GM19328 (cell line): Measurements from ENCODE around the gene PCDHGB2.
"Not testable (repeated sequence)": the region's sequence is repeated elsewhere in the genome, so short reads cannot be mapped to it uniquely, and the experiment has no call there.

ENCODE experiments used
- ATAC-seq: cut with Tn5 transposase; IDR thresholded peaks from one replicate; pipeline ENCODE4 v1.9.1; 2021; ENCODE audit warnings: mild to moderate bottlenecking, moderate library complexity; ENCODE audit not compliant: unreplicated experiment

The PCDHGB2 gene

GRCh38 chr5:141349917-141350619 is 9.7 kb upstream of the PCDHGB2 start, which contains the start of gene PCDHGB1:
TSS of gene PCDHGB1 (plus strand) at chr5:141350099. CDS start at chr5:141350261, 162 bp downstream.
- no peak for ATAC-seq

GRCh38 chr5:141351591-141351990 is 8.2 kb upstream of the PCDHGB2 start:
- ATAC-seq, result no peak

DNA sequence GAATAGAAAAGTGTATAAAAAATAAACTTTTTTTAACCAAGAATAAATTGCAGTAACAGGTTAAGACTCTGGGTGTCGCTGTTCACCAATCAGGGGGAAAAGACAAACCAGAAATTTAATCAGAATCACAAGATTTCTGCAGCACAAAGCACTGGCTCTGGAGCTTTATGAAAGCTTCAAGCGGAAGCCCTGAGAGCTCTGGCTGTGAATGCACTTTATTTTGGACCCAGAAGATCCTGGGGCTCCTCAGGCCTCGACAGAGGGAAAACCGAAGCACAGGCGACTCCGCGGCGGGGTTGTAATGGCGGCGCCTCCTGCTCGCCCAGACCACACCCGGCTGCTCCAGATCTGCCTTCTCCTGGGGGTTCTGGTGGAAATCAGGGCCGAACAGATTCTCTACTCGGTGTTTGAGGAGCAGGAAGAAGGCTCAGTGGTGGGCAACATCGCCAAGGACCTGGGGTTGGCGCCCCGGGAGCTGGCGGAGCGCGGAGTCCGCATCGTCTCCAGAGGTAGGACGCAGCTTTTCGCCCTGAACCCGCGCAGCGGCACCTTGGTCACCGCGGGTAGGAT is 4.8 kb upstream of the PCDHGB2 start, which contains the start of gene PCDHGA4:
PCDHGA4 (plus strand) TSS at position 122 of the 570 bp plus-strand sequence; CDS start at position 209, 87 bp downstream.
- ATAC-seq, result no peak

DNA sequence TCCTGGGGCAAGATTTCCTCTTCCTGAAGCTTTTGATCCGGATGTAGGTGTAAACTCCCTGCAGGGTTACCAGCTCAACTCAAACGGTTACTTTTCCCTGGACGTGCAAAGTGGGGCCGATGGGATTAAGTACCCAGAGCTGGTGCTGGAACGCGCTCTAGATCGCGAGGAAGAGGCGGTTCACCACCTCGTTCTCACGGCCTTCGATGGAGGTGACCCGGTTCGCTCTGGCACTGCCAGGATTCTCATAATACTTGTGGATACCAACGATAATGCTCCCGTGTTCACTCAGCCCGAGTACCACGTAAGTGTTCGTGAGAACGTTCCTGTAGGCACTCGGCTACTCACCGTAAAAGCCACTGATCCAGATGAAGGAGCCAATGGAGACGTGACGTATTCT is 4.2 kb upstream of the PCDHGB2 start:
- no peak for ATAC-seq

- no peak for ATAC-seq
These were observed 3.7 kb upstream of the PCDHGB2 start for GRCh38 chr5:141356133-141356532.

GRCh38 chr5:141356950-141357349 is 2.8 kb upstream of the PCDHGB2 start:
- ATAC-seq, result no peak

- no peak for ATAC-seq
These were observed 891 bp downstream of the PCDHGB2 start for GRCh38 chr5:141360685-141361084.

GRCh38 chr5:141362719-141363118 is 2.9 kb downstream of the PCDHGB2 start:
- no peak for ATAC-seq

- no peak for ATAC-seq
These were observed 4.3 kb downstream of the PCDHGB2 start, which contains the start of gene PCDHGA5 for GRCh38 chr5:141363952-141364660. TSS of gene PCDHGA5 (plus strand) at chr5:141364162. CDS start at chr5:141364331, 169 bp downstream.

DNA sequence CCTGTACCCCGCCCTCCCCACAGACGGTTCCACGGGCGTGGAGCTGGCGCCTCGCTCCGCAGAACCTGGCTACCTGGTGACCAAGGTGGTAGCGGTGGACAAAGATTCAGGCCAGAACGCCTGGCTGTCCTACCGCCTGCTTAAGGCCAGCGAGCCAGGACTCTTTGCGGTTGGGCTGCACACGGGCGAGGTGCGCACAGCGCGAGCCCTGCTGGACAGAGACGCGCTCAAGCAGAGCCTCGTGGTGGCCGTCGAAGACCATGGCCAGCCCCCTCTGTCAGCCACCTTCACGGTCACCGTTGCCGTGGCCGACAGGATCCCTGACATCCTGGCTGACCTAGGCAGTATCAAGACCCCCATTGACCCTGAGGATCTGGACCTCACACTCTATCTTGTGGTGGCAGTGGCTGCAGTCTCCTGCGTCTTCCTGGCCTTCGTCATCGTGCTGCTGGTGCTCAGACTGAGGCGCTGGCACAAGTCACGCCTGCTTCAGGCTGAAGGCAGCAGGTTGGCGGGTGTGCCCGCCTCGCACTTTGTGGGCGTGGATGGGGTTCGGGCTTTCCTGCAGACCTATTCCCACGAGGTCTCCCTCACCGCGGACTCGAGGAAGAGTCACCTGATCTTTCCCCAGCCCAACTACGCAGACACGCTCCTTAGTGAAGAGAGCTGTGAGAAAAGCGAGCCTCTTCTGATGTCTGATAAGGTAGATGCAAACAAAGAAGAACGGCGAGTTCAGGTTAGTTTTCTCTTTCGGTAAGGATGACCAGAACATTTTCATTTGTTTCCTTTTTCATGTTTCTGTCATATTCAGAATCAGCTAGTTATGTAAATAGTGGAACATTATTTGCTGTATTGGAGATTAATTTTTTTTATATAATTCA is 6.5 kb downstream of the PCDHGB2 start:
- ATAC-seq, result no peak

DNA sequence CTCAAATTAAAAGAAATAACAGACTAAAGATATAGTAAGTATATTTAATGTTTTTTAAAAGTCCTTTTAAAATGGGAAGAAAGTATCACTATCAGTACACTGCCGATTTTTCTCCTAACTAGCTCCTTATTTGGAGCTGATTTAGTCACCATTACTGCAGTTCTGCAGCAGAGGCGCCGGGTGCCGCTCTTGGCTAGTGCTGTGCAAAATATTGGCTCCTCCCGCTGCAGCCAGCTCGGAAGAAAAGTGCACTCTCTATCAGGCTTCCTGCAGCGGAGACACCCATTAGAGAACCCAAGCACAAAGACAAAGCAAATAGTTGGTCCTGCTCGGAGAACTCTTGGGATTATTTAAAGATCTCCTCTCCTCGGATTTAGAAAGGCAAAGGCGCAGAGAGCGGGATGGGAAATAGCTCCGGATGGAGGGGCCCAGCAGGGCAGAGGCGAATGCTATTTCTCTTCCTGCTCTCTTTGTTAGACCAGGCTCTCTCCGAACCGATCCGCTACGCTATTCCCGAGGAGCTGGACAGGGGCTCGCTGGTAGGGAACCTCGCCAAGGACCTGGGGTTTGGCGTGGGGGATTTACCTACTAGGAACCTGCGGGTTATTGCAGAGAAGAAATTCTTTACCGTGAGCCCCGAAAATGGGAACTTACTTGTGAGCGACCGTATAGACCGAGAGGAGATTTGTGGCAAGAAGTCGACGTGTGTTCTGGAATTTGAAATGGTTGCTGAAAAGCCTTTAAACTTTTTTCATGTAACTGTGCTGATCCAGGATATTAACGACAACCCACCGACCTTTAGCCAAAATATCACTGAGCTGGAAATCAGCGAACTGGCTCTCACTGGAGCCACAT is 10.4 kb downstream of the PCDHGB2 start, which contains the start of gene PCDHGB3:
PCDHGB3 (plus strand) TSS at position 249 of the 855 bp plus-strand sequence; CDS start at position 402, 153 bp downstream.
- peak; percentile 65 for ATAC-seq

DNA sequence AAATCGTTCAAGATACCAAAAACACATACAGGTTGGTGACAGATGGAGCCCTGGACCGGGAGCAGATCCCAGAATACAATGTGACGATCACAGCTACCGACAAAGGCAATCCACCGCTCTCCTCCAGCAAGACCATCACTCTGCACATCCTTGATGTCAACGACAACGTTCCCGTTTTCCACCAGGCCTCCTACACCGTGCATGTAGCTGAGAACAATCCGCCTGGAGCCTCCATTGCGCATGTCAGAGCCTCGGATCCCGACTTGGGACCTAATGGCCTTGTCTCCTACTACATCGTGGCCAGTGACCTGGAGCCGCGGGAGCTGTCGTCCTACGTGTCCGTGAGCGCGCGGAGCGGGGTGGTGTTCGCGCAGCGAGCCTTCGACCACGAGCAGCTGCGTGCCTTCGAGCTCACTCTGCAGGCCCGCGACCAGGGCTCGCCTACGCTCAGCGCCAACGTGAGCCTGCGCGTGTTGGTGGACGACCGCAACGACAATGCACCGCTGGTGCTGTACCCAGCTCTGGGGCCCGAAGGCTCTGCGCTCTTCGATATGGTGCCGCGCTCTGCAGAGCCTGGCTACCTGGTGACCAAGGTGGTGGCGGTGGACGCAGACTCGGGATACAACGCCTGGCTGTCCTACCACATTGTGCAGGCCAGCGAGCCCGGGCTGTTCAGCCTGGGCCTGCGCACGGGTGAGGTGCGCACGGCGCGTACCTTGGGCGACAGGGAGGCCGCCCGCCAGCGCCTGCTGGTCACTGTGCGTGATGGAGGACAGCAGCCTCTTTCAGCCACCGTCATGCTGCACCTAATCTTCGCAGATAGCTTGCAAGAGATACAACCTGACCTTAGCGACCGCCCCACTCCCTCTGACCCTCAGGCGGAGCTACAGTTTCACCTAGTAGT is 12.0 kb downstream of the PCDHGB2 start:
- no peak for ATAC-seq

DNA sequence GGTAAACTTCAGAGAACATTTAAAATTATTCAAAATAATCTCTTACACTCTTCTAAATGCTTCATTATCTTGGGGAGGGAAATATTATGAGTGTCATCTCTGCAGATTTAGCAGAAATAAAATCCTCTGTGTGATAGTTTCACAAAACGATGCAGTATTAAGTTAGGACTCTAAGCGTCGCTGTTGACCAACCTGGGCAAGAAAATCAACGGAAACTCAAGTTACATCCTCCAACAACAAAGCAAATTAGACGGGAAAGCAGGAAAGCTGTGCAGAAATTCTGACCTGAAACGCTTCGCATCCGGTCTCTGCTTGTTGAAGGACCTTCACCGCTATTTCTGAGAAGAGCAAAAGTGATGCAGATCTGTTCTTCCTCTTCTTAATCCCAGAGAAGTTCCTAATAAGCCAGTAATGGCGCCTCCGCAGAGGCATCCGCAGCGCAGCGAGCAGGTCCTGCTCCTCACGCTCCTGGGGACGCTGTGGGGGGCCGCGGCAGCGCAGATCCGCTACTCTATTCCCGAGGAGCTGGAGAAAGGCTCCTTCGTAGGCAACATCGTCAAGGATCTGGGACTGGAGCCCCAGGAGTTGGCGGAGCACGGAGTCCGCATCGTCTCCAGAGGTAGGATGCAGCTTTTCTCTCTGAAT is 14.0 kb downstream of the PCDHGB2 start, which contains the start of gene PCDHGA6:
PCDHGA6 (plus strand) TSS at position 219 of the 645 bp plus-strand sequence; CDS start at position 412, 193 bp downstream.
- ATAC-seq, result no peak

DNA sequence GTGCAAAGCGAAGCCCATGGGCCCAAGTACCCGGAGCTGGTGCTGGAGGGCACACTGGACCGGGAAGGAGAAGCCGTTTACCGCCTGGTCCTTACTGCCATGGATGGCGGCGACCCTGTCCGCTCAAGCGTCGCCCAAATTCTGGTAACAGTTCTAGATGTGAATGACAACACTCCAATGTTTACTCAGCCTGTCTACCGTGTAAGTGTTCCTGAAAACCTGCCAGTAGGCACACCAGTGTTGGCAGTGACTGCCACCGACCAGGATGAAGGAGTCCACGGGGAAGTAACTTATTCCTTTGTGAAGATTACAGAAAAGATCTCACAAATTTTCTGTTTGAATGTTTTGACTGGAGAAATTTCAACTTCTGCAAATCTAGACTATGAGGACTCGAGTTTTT is 14.8 kb downstream of the PCDHGB2 start:
- ATAC-seq, result no peak

DNA sequence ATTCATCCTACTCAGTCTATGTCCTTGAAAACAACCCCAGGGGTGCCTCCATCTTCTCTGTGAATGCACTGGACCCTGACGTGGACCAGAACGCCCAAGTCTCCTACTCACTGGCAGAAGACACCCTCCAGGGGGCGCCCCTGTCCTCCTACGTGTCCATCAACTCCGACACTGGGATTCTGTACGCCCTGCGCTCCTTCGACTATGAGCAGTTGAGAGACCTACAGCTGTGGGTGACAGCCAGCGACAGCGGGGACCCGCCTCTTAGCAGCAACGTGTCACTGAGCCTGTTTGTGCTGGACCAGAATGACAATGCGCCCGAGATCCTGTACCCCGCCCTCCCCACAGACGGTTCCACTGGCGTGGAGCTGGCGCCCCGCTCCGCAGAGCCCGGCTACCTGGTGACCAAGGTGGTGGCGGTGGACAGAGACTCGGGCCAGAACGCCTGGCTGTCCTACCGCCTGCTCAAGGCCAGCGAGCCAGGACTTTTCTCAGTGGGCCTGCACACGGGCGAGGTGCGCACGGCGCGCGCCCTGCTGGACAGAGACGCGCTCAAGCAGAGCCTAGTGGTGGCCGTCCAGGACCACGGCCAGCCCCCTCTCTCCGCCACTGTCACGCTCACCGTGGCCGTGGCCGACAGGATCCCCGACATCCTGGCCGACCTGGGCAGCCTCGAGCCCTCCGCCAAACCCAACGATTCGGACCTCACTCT is 15.8 kb downstream of the PCDHGB2 start:
- not testable (repeated sequence) for ATAC-seq

DNA sequence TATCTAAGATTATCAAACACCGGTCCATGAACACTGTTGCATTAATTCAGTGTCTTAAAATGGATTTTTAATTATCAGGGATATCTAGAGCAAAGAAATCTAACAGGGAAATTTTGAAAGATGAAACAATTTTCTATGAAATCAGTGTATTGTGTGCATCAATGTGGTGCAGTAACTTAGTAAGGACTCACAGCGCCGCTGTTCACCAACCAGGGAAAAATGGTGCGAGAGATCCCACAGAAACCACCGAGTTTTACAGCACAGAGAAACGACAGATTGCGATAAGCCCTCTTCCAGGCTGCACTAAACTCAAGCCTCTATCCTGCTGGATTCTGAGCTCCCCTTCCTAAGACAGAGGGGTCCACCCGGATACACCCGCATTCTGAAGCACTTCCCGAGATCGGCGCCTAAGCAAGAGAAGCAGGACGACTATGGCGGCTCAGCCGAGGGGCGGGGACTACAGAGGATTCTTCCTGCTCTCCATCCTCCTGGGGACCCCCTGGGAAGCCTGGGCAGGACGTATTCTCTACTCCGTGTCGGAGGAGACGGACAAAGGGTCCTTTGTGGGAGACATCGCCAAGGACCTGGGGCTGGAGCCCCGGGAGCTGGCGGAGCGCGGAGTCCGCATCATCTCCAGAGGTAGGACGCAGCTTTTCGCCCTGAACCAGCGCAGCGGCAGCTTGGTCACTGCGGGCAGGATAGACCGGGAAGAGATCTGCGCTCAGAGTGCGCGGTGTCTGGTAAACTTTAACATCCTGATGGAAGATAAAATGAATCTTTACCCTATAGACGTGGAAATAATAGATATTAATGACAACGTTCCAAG is 22.9 kb downstream of the PCDHGB2 start, which contains the start of gene PCDHGA7:
PCDHGA7 (plus strand) TSS at position 274 of the 826 bp plus-strand sequence; CDS start at position 432, 158 bp downstream.
- ATAC-seq, result no peak
